ENCODE measurements around the gene MYO1D.

MYO1D gene

GRCh38 chr17:32910769-32911168, 33.8 kb upstream of the MYO1D start:
- no peak overlapping the region for H3K4me3 ChIP-seq (ENCODE audit: low read depth, low read length)
- DNase-seq (ENCODE audit: low read depth, low spot score) = no peak
- TF ChIP-seq CTCF (IDR thresholded peaks at IDR 0.05; ENCODE audit: insufficient read depth, low read length, missing control alignments) = no peak
- ChIA-PET CTCF (interaction anchor here (1.0 to 3.2 kb wide), 12 partner anchors 9 to 118 kb away, joined by 3 to 27 read pairs (median 6); partner anchors contain the start of gene MYO1D), POLR2A (no interaction called here)

DNA sequence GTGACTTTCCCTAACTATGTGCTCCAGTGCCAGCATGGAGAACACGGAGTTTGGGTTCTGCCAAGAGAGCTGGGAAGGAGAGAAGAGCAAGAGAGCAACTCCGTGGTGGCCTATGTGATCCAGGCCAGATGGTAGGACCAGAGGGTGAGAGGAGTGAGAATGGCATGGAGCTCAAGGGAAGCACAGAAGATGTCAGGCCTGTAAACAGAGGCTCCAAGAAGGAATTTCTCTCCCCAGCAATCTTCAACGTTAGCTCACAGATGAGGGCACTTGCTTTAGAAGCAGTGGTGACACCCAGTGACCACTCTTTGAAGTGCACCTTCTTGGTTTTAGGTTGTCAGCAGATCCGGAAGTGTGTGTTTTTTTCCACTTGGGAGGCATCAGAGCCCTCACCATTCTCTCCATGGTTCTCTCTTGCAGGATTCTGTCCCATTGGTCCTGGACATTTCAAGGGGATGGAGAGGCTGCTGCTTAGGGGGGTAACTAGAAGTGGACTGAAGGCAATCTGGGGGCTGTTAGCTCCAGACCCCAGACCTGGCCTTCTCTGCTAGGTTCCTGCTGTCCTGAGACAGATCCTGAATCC, 33.0 kb upstream of the MYO1D start:
- H3K4me3 ChIP-seq (ENCODE audit: low read depth, low read length) = no peak overlapping the region
- peak; percentile 49 for DNase-seq (ENCODE audit: low read depth, low spot score)
- ChIA-PET POLR2A (no interaction called here), CTCF (interaction anchor here (0.8 to 3.2 kb wide), 19 partner anchors 10 to 144 kb away, joined by 3 to 33 read pairs (median 4); partner anchors contain the start of gene MYO1D)
- peak; percentile 78 for TF ChIP-seq CTCF (IDR thresholded peaks at IDR 0.05; ENCODE audit: insufficient read depth, low read length, missing control alignments)

- no peak overlapping the region for H3K4me3 ChIP-seq (ENCODE audit: low read depth, low read length)
- TF ChIP-seq CTCF (IDR thresholded peaks at IDR 0.05; ENCODE audit: insufficient read depth, low read length, missing control alignments) = no peak
- ChIA-PET CTCF (interaction anchor here (1.9 to 3.2 kb wide), 3 partner anchors 30 to 126 kb away, joined by 4 to 33 read pairs (median 21); partner anchors contain the start of gene MYO1D), POLR2A (no interaction called here)
- DNase-seq (ENCODE audit: low read depth, low spot score) = no peak
Measured at GRCh38 chr17:32907583-32907982, 30.7 kb upstream of the MYO1D start.

DNA sequence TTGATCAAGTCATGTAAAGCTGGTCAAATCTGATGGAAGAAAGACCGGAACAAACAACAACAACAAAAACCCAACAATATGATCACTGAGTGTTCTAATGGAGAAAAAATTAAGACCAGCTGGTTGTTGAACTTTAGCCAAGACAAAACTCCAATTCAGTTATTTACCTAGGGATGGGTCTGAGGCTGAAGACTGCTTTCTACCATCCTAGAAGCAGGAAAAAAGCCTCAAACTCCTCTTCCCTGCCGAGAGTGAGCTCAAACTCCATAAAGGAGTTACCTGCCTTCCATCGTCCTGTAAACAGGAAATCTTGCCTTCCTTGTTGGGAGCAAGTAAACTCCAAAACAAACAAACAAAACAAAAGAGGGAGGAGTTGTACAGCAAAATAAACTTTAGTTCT, 28.0 kb upstream of the MYO1D start:
- no peak overlapping the region for H3K4me3 ChIP-seq (ENCODE audit: low read depth, low read length)
- ChIA-PET POLR2A (no interaction called here), CTCF (interaction anchor here (1.3 to 2.6 kb wide), 3 partner anchors 10 to 121 kb away, joined by 4 to 9 read pairs (median 8); partner anchors contain the start of gene MYO1D)
- no peak for DNase-seq (ENCODE audit: low read depth, low spot score)
- no peak for TF ChIP-seq CTCF (IDR thresholded peaks at IDR 0.05; ENCODE audit: insufficient read depth, low read length, missing control alignments)

DNA sequence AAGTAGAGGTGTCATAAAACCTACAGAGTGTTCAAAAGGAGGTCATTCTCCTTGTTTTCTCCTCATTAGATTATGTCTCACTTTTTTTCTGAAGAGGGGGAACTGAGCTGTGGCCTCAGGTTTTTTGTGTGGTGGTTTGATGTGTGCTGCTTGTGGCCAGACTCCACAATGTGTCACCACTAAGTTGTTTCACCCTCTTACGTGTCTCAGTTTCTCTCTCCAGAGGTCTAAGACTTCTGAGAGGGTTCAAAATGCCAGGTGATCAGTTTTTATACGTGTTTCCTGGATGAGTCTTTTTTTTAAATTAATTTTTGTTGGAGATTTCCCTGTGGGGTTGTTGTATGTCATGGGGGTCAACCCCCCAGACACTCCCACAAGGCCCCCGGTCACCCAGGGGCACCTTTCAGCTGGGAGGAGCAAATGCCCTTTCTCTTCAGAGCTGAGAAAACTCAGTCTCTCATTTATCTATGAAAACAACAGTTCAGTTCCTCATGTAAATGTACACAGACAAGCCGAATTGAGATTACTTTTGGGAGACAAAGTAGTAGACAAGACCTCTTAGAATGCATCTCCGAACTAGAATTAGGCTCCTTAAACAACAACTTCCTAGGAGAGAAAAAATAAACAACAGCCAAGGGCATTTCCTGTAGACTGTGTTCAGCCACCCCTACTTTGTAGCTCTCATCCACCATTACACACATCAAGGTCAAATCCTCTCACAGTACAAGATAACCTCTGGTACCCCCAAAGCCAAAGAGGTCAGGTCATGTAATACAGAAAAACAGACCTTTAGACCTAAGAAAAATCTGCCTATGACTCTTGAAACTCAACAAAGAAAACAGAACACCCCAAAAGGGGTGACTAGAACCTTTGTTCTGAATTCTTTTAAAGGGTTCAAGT, 27.1 kb upstream of the MYO1D start:
- H3K4me3 ChIP-seq (ENCODE audit: low read depth, low read length) = no peak overlapping the region
- POLR2A ChIA-PET = no interaction called here
- no peak for DNase-seq (ENCODE audit: low read depth, low spot score)
- no peak for TF ChIP-seq CTCF (IDR thresholded peaks at IDR 0.05; ENCODE audit: insufficient read depth, low read length, missing control alignments)
- CTCF ChIA-PET = interaction anchor here (1.3 to 2.6 kb wide), 2 partner anchors 11 to 27 kb away, joined by 4 to 8 read pairs; partner anchors contain the start of gene MYO1D

GRCh38 chr17:32901743-32902142, 24.8 kb upstream of the MYO1D start:
- DNase-seq (ENCODE audit: low read depth, low spot score) = no peak
- no peak overlapping the region for H3K4me3 ChIP-seq (ENCODE audit: low read depth, low read length)
- no peak for TF ChIP-seq CTCF (IDR thresholded peaks at IDR 0.05; ENCODE audit: insufficient read depth, low read length, missing control alignments)
- POLR2A ChIA-PET = no interaction called here
- CTCF ChIA-PET = interaction anchor here (0.6 to 1.0 kb wide), 2 partner anchors 24 to 102 kb away, joined by 4 read pairs; no protein-coding TSS in a partner anchor

Data from AG04449 (cell line).